K562 (cell line): Measurements from ENCODE around the gene ALDOC. TPM values are rescaled to one million over a fixed set of nuclear protein-coding genes. Genes with fewer than 3 reads are reported as not detected.

Experiments used
- HDAC2 ChIP-seq: fragments of 450-650 bp; IDR thresholded peaks from 2 replicates; pipeline ENCODE4 v1.6.1; 2016; ENCODE audit warnings: mild to moderate bottlenecking
- HDAC8 ChIP-seq: fragments of 450-650 bp; IDR thresholded peaks from 2 replicates; pipeline ENCODE4 v1.6.1; 2016; ENCODE audit warnings: mild to moderate bottlenecking, missing genetic modification characterization, moderate library complexity, missing compliant biosample characterization
- HLTF ChIP-seq: fragments of 450-650 bp; IDR thresholded peaks from 2 replicates; pipeline ENCODE4 v1.6.1; 2016
- KAT8 ChIP-seq: fragments of 450-650 bp; IDR thresholded peaks from 2 replicates; pipeline ENCODE4 v1.6.1; 2016; ENCODE audit warnings: low read depth, mild to moderate bottlenecking
- U2AF2 ChIP-seq: fragments of 200-400 bp; formaldehyde crosslinking; optimal IDR thresholded peaks from 2 replicates; pipeline ENCODE3; 2017; ENCODE audit warnings: low read depth, mild to moderate bottlenecking, low read length
- polyA plus RNA-seq, 8 experiments: library from polyadenylated mRNA; depleted of rRNA in 4 of 8; stranded (reverse) in 5 of 8; unstranded in 3 of 8; fragments of >200 nt; fragmentation: Nextera tagmentation in 2 of 8; fragmentation: Illumina TruSeq in 1 of 8; extraction: Ambion mirVana in 2 of 8; extraction: Trizol in 1 of 8; gene quantifications; 2 replicates each; pipeline versions ENCODE4 v1.2.1 to v1.2.3, GENCODE V29; 2011 to 2014; ENCODE audit warnings: inconsistent platforms in 1 of 8, missing spikeins in 1 of 8
- total RNA-seq, 7 experiments: library from RNA; depleted of rRNA in 6 of 7; stranded (reverse); fragments of >200 nt in 6 of 7; fragmentation: Illumina TruSeq in 2 of 7; extraction: Trizol in 2 of 7; gene quantifications; 2 replicates each; pipeline versions ENCODE4 v1.2.1 to v1.2.3, GENCODE V29; 2011 to 2021; ENCODE audit warnings: low replicate concordance in 1 of 7
- TF ChIP-seq, protein P1 (sequence below): sonication (generic); formaldehyde crosslinking; IDR thresholded peaks from 2 replicates; pipeline ENCODE4 v1.8.1; 2023; ENCODE audit warnings: mild to moderate bottlenecking, missing genetic modification reagents
- TF ChIP-seq, protein P2 (sequence below): fragments of 200-600 bp; sonication (generic); IDR thresholded peaks from one replicate; pipeline ENCODE4 v1.6.1; 2012; ENCODE audit warnings: mild to moderate bottlenecking, low read depth, low read length, inconsistent platforms
- TF ChIP-seq, protein P3 (sequence below), 2 experiments: IDR thresholded peaks; 2 replicates each; pipeline ENCODE4 v1.6.1; 2011; ENCODE audit warnings: borderline replicate concordance in 1 of 2, control low read depth in 1 of 2, low read depth in 1 of 2, low read length in 1 of 2, mild to moderate bottlenecking in 1 of 2, mixed read lengths in 1 of 2, moderate library complexity in 1 of 2; ENCODE audit not compliant: insufficient read depth in 1 of 2, insufficient read length in 1 of 2, poor library complexity in 1 of 2, severe bottlenecking in 1 of 2; ENCODE audit errors: extremely low read depth in 1 of 2
- TF ChIP-seq, protein P4 (sequence below): fragments of 450-650 bp; IDR thresholded peaks from one replicate; pipeline ENCODE4 v1.6.1; 2018; ENCODE audit warnings: mild to moderate bottlenecking, moderate library complexity; ENCODE audit not compliant: partially characterized antibody

ALDOC gene
- total and polyA plus RNA-seq, 9 of the 15 experiments (the other 6 are each of a cell fraction or from before 2014, with no cell fraction given): 43.2 to 263 (median 99.2) TPM

DNA sequence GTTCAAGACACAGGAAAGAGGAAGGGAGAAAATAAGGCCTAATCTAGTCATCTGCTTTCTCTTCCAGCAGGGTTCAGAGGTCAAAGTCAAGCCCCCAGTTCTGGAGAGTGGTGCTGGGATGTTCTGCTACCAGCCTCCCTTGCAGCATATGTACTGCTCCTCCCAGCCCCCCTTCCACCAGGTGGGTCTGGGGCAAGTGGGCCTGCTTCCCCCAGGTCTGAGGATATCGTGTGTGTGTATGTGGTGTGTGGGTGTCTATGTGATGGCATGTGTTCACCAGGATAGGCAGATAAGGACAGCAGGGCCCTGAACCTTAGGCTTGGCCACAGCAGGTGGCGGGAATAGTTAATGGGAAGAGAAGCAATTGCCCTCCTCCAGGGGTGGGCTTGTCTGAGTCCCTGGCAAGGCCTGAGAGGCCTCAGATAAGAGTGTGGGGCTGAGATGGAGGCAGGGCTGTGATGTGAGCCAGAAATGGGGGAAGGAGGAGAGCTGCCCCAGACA, 49.5 kb downstream of the ALDOC start (continued):
- TF ChIP-seq, protein P1, sequence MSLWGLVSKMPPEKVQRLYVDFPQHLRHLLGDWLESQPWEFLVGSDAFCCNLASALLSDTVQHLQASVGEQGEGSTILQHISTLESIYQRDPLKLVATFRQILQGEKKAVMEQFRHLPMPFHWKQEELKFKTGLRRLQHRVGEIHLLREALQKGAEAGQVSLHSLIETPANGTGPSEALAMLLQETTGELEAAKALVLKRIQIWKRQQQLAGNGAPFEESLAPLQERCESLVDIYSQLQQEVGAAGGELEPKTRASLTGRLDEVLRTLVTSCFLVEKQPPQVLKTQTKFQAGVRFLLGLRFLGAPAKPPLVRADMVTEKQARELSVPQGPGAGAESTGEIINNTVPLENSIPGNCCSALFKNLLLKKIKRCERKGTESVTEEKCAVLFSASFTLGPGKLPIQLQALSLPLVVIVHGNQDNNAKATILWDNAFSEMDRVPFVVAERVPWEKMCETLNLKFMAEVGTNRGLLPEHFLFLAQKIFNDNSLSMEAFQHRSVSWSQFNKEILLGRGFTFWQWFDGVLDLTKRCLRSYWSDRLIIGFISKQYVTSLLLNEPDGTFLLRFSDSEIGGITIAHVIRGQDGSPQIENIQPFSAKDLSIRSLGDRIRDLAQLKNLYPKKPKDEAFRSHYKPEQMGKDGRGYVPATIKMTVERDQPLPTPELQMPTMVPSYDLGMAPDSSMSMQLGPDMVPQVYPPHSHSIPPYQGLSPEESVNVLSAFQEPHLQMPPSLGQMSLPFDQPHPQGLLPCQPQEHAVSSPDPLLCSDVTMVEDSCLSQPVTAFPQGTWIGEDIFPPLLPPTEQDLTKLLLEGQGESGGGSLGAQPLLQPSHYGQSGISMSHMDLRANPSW: no peak
- TF ChIP-seq, protein P2, sequence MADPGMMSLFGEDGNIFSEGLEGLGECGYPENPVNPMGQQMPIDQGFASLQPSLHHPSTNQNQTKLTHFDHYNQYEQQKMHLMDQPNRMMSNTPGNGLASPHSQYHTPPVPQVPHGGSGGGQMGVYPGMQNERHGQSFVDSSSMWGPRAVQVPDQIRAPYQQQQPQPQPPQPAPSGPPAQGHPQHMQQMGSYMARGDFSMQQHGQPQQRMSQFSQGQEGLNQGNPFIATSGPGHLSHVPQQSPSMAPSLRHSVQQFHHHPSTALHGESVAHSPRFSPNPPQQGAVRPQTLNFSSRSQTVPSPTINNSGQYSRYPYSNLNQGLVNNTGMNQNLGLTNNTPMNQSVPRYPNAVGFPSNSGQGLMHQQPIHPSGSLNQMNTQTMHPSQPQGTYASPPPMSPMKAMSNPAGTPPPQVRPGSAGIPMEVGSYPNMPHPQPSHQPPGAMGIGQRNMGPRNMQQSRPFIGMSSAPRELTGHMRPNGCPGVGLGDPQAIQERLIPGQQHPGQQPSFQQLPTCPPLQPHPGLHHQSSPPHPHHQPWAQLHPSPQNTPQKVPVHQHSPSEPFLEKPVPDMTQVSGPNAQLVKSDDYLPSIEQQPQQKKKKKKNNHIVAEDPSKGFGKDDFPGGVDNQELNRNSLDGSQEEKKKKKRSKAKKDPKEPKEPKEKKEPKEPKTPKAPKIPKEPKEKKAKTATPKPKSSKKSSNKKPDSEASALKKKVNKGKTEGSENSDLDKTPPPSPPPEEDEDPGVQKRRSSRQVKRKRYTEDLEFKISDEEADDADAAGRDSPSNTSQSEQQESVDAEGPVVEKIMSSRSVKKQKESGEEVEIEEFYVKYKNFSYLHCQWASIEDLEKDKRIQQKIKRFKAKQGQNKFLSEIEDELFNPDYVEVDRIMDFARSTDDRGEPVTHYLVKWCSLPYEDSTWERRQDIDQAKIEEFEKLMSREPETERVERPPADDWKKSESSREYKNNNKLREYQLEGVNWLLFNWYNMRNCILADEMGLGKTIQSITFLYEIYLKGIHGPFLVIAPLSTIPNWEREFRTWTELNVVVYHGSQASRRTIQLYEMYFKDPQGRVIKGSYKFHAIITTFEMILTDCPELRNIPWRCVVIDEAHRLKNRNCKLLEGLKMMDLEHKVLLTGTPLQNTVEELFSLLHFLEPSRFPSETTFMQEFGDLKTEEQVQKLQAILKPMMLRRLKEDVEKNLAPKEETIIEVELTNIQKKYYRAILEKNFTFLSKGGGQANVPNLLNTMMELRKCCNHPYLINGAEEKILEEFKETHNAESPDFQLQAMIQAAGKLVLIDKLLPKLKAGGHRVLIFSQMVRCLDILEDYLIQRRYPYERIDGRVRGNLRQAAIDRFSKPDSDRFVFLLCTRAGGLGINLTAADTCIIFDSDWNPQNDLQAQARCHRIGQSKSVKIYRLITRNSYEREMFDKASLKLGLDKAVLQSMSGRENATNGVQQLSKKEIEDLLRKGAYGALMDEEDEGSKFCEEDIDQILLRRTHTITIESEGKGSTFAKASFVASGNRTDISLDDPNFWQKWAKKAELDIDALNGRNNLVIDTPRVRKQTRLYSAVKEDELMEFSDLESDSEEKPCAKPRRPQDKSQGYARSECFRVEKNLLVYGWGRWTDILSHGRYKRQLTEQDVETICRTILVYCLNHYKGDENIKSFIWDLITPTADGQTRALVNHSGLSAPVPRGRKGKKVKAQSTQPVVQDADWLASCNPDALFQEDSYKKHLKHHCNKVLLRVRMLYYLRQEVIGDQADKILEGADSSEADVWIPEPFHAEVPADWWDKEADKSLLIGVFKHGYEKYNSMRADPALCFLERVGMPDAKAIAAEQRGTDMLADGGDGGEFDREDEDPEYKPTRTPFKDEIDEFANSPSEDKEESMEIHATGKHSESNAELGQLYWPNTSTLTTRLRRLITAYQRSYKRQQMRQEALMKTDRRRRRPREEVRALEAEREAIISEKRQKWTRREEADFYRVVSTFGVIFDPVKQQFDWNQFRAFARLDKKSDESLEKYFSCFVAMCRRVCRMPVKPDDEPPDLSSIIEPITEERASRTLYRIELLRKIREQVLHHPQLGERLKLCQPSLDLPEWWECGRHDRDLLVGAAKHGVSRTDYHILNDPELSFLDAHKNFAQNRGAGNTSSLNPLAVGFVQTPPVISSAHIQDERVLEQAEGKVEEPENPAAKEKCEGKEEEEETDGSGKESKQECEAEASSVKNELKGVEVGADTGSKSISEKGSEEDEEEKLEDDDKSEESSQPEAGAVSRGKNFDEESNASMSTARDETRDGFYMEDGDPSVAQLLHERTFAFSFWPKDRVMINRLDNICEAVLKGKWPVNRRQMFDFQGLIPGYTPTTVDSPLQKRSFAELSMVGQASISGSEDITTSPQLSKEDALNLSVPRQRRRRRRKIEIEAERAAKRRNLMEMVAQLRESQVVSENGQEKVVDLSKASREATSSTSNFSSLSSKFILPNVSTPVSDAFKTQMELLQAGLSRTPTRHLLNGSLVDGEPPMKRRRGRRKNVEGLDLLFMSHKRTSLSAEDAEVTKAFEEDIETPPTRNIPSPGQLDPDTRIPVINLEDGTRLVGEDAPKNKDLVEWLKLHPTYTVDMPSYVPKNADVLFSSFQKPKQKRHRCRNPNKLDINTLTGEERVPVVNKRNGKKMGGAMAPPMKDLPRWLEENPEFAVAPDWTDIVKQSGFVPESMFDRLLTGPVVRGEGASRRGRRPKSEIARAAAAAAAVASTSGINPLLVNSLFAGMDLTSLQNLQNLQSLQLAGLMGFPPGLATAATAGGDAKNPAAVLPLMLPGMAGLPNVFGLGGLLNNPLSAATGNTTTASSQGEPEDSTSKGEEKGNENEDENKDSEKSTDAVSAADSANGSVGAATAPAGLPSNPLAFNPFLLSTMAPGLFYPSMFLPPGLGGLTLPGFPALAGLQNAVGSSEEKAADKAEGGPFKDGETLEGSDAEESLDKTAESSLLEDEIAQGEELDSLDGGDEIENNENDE: no peak
- TF ChIP-seq, protein P3, sequence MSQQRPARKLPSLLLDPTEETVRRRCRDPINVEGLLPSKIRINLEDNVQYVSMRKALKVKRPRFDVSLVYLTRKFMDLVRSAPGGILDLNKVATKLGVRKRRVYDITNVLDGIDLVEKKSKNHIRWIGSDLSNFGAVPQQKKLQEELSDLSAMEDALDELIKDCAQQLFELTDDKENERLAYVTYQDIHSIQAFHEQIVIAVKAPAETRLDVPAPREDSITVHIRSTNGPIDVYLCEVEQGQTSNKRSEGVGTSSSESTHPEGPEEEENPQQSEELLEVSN (IDR thresholded peaks at IDR 0.05; ENCODE audit: borderline replicate concordance in 1 of 2, extremely low read depth in 1 of 2, insufficient read depth in 1 of 2, insufficient read length in 1 of 2, low read depth in 1 of 2, low read length in 1 of 2, poor library complexity in 1 of 2, severe bottlenecking in 1 of 2): peak in 1 of 2 experiments; percentile 19
- TF ChIP-seq KAT8: no peak
- TF ChIP-seq, protein P4, sequence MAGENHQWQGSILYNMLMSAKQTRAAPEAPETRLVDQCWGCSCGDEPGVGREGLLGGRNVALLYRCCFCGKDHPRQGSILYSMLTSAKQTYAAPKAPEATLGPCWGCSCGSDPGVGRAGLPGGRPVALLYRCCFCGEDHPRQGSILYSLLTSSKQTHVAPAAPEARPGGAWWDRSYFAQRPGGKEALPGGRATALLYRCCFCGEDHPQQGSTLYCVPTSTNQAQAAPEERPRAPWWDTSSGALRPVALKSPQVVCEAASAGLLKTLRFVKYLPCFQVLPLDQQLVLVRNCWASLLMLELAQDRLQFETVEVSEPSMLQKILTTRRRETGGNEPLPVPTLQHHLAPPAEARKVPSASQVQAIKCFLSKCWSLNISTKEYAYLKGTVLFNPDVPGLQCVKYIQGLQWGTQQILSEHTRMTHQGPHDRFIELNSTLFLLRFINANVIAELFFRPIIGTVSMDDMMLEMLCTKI: no peak
- no peak for TF ChIP-seq HDAC8 (tag)
- no peak for TF ChIP-seq U2AF2
- peak; percentile 79 for TF ChIP-seq HDAC2
- TF ChIP-seq HLTF: peak; percentile 97
